Stimulated activated naive CD4-positive, alpha-beta T cell (primary cell): ENCODE results near the gene SPAG16.

Experiments
- DNase-seq, 6 experiments: peaks; one replicate each; lab custom pipeline; 2025; lab: John Stamatoyannopoulos, UW

Gene SPAG16

DNA sequence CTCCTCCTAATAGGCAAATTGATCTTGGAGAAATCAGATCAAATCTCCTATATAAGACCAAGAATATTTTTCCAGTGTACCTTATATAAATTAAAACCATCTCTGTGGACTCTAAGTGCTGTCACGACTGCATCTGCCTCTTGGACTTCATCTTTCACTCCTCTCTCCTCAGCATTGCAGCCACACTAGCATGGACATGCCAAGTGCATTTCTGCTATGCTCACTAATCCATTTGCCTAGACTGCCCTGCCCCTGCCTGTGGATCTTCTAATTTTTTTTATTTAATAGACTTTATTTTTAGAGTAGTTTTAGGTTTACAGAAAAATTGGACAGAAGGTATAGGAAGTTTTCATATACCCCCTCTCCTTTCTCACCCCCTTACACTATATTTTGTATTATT lies 979.9 kb downstream of the SPAG16 start:
- DNase-seq, result no peak

DNA sequence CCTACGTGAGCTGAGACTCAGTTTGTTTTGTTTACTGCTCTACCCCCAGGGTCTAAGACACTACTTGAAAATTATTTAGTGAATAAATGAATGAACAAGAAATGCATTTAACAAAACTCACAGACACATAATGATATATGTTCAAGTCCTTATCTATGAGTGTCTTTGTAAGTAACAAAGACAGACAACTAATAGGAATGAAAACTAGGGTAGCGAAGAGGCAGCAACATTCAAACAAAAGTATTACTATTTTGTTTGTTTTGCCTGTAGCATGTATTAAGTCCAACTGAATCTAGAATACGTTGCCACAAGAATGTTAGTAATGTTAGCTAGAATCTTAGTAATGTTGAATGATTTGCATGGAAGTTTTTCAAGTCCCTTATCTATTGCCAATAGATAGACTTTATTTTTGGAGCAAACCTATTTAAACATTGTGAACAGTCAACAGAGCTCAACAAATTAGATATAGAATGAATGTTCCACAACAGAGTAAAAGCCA lies 981.8 kb downstream of the SPAG16 start:
- no peak for DNase-seq

DNA sequence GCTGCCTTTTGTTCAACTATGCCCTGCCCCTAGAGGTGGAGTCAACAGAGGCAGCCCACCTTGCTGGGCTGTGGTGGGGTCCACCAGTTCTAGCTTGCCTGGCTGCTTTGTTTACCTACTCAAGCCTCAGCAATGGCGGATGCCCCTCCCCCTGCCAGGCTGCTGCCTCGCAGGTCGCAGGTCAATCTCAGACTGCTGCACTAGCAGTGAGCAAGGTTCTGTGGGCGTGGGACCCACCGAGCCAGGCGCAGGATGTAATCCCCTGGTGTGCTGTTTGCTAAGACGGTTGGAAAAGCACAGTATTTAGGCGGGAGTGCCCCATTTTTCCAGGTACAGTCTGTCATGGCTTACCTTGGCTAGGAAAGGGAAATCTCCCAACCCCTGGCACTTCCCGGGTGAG lies 993.6 kb downstream of the SPAG16 start:
- DNase-seq, result no peak

DNA sequence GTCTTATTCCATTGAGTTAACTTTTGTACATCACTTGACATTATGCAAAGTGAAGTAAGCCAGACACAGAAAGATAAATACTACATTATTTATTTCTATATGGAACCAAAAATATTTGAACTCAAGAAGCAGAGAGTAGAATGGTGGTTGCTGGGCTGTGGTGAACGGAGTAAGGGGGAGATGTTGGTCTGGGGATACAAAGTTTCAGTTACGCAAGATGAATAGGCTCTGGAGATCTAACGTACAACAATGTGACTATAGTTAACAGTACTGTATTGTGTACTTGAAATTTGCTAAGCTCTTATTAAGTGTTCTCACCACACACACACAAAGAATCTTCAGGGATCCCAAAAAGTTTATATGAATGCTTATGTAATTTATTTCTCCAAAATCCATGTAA lies 1001.7 kb downstream of the SPAG16 start:
- DNase-seq, result no peak

DNA sequence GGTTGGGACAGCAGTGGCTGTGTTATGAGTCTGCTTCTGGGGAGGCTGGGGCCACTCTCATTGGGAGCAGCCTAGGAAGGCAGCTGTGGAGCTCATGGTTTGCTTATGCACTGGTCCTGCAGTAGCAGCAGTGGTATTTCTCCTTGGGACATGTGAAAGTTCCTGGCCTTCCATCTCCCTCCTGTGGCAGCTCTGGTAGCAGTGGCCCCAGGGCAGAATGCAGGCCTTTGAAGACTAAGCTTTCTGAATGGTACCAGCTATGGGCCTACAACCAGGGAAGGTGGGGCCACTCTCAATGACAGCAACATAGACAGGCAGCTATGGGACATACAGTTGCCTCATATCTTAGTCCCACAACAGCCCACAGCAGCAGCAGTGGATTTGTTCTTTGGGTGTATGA lies 1009.3 kb downstream of the SPAG16 start:
- DNase-seq, result no peak

DNA sequence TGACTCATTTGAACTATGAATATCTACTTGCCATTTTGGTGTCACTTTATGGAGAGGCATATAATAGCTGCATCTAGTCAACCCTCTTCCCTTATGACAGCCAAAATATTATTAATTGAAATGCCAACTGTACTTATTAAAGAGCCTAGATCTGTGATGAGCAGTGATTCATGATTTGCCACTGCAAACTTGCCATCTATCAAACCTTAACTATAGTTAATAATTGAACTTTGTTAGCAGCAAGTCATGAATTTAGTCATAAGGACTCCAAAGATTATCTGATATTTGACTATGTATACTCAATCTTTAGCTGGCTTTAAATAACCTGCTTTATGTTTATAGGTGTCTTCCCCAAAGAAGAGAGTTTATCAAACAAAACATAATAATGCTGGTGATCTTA lies 1010.2 kb downstream of the SPAG16 start:
- DNase-seq, result no peak

DNA sequence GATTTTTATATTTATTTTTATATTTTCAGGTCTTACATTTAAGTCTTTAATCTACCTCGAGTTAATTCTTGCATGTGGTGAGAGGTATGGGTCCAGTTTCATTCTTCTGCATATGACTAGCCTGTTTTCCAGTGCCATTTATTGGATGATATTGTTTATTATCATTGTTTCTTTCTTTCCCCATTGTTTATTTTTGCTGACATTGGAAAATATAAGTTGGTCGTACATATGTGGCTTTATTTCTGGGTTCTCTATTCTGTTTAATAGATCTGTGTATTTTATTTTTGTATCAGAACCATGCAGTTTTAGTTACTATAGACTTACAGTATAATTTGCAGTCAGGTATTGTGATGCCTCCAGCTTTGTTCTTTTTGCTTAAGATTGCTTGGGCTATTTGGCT lies 1013.2 kb downstream of the SPAG16 start:
- DNase-seq, result no peak

DNA sequence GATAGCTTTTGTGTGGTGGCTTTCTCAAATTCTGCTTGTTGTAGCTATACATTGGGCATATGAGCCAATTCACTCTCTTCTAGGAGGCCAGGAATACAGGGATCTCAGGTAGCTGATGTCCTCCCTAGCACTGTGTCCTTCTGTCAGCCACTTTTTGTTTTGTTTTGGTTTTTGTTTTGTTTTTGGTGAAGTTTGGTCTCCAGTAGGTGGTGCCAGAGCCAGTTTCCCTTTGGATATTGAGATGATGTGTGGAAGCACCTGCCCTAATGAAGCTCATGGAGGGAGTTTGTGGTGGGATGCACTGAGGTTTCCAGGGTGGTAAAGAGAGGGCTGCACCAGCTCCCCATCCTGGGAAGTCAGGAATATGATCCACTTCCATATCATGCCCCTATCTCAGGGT lies 1026.1 kb downstream of the SPAG16 start:
- no peak for DNase-seq

DNA sequence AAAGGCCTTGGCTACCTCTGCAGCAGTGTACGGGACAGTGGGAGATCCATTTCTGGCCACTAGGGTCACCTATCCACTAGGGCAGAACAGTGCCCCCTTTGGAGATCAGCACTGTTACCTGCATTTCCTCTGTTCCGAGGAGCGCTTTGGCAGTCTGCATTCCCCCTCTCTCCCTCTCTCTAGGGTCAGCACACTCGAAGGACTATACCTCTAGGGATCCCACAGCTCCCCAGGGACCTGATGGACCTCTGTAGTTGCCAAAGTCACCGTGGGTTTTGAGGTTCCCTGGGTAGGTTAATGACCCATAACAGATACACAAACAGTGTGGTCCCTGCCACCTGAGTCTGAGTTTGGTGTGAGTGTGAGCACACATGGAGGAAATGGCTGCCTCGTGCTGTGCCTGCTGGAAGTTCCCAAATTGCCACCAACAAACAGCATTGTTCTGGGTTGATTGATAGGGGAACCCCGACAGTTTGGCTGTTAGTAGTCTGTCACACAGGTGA lies 1026.8 kb downstream of the SPAG16 start:
- no peak for DNase-seq

DNA sequence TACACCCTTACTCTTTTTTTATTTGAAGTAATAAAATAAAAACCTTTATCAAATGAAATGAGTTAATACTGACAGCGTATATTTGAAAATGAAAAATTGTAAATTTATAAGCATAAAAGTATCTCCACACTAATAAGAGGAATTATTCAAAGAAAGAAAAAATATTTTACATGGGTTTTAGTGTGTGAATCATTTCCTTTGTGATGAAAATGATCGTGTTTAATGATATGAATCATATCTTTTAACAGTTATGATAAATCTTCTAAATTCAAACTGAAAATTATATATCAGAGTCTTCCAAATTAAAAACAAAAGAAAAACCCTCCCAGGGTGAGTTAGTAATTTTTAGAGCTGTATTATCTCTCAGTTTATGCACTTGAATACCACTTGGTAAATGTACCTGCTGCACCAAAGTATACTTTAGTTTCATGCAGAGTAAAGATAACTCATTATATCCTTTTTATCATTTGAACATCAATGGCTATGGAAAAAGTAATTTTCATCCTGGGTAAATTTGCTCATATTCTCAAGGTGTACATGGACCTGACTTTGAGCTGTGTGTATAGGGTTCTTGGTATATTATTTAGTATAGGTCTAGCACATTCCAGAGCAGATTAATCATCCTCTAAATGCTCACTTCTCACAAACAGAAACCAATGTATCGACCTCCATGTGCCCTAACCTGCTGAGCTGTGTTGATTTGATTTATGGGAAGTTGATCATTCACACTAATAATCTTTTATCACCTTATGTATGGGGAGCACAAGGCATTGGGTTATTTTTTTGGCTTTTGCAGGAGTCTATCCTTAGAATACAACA lies 1027.9 kb downstream of the SPAG16 start:
- no peak for DNase-seq

DNA sequence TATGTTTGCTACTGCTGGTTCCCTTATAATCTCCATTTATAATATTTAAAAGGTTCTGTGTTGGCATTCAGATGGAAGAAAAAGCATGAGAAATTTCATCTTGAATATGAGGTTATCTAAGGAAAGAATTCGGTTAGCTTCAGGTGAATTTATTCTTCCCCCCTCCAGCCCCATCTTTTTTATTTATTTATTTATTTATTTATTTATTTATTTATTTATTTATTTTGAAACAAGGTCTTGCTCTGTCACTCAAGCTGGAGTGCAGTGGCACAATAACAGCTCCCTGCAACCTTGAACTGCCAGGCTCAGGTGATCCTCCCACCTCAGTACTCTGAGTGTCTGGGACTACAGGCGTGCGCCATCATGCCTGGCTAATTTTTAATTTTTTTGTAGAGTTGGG lies 1031.1 kb downstream of the SPAG16 start:
- no peak for DNase-seq

DNA sequence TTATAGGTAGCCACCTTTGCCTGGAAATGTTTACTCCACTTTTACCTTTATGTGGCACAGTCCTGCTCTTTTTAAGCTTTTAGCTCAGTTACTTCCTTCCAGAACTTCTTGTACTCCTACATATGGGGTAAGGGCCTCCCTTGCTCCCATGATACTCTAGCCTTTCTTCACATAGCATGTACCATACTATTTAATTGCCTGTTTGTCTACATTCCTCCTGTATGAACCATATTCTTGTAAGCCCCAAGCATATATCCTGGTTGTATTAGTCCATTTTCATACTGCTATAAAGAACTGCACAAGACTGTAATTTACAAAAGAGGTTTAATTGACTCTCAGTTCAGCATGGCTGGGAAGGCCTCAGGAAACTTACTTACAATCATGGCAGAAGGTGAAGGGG lies 1035.9 kb downstream of the SPAG16 start:
- no peak for DNase-seq

DNA sequence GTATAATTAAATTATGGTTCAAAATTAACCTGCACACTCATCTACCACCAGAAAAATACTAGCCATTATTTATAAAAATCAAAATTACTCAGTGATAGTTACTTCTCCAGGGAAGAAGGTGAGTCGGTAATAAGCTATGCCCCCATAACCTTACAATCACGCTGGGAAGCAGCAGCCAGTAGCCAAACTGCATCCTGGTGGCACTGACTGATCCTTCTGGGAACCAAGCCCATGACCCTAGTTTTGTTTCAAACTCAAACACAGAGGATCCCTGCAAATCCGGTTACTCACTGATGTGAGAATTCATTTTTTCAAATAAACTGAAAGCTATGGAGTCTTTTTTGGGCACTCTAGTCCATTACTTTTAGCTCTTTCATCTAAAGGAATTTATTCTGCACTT lies 1038.4 kb downstream of the SPAG16 start:
- no peak for DNase-seq

DNA sequence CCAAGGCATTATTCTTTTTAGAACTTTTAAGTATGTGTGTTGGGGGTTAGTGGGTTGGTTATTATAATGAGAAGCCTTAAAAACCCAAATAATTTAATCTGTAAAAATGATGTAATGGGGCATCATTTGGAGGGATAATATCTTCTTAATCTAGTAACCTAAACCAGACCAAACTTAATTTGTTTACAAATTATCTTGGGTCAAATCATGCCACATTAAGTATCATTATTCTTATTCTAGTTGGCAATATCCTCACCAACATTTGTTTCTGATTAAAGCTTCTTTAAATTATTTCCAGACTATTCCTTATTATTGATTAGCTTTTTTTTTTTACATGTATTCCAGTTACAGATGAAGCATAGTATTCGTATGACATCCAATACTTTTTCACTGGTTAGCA lies 1041.1 kb downstream of the SPAG16 start:
- DNase-seq, result no peak

DNA sequence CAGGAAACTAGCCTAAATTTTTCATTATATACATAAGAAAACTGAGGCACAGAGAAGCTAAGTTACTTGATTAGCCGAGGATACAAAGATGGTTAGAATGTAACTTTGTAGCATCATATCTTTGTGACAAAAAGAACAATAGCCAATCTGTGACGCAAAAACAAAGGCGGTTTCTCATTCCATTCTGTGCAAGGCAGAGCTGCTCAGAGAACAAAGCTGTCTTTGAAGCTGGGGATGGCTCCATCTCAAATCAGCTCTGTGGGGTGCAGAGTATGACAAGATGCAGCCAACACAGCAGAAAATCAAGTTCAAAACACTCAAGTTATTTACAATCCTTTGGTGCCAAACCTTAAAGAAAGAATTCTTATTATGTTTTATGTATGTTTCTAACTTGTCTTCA lies 1044.7 kb downstream of the SPAG16 start:
- no peak for DNase-seq

DNA sequence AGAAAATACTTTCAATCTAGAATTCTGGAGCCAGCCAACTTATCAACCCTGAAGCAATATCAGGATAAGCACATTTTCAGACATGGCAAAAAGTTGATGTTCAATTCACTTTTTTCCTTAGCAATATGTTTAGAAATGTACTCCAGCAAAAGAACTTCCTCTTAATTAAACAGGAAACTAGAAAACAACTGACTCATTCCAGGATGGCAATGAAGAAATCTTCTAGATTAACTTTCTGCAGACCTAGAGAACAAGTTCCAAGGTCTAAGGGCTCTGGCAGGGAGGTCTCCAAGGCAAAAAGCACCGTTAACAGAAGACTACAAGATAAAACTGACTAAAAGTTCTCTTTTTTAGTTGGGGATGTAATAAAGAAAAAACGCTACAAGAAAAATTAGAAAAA lies 1057.4 kb downstream of the SPAG16 start:
- DNase-seq, result no peak

DNA sequence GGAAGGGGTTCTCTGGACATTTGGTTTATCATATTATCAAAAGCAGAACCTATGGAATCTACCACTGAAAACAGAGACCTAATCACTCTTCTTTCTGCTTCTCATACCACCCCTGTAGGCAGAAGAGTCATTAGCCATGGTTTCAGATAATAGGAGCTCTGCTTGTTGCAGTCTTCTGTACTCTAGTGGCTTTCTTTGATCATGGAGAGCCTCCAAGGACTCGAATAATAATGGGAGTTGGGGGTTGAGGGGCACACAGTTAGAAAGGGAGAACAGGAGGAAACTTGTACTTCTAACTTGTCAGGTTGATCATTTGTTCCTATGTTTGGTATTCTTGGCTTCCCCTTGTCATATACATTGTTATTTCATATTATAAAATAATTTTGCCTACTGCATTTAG lies 1074.2 kb downstream of the SPAG16 start:
- no peak for DNase-seq

DNA sequence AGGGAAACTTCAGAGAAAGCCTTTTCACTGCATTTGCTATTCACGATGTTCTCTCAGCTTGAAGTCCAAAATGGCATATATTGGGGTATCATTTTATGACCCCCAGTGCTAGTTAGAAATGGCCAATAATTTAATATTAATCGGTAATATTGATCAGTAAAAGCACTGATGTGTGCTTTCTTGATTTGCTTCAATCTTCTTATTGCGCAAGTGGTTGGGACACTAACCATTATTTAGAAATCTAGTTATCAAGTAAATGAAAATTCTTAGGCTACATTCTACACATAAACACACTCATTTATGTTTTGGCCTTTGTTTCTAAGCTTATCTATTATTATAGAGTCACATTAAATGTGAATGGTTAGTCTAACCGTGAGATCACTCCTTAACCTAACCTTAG lies 1076.9 kb downstream of the SPAG16 start:
- DNase-seq, result no peak

DNA sequence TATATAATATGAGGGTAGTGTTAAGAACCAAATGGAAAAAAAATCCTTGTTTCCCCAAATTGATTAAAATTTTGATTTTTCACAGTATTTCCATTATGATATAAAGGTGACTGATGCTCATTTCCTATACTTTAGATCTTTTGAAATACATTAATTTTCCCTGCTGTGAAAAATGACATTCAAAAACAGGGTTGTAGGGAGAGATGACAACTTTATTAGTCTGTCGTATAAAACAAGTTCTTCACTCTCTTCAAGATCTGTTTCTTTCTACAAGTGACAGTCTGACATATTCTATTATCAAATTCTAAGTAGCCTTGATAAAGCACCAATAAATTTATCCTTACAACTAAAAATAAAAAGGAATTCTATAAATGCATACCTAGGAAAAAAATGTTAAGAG lies 1081.3 kb downstream of the SPAG16 start:
- no peak for DNase-seq

DNA sequence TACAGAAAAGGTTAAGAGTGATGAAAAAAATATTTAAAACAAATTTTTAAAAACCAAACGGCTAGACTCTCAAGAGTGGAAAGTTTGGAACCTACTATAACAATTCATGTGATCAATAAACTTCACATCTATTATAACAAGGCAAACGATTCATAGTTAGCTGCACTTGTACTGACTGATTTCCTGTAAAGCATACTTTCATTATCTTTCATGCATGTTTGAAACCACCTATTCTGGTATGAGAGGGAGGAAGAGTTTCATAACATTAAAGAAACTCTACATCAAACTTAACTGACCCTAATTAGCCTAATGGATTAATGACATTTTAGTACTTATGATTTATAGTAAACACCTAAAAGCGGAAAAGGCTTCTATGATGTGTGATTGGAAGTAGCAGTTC lies 1082.9 kb downstream of the SPAG16 start:
- DNase-seq, result no peak

DNA sequence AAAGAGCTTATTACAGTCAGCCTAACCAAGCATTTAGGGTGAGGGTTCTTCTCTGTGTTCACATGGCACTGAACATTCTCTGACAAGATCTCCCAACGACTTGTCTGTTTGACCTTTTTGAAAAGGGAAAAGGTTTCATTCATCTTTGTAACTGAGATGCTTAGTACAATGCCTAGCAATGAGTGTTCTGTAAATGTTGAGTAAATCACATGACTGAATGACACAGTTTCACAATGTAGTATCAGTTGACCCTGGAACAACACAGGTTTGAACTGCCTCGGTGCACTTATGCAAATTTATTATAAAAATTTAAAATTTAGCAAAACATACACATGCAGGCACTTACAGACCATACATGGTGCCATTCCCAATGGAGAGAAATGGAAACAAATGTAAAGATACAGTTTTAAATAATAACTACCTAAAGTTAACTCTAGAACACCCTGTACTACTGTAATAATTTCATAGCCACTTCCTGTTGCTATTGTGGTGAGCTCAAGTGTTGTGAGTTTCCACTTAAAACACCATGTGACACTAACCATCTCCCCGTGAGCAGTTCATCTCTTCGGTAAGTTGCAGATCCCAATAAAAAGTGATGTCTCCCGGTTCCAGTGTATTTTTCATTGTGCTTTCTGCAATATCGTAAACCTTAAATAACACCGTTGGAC lies 1092.5 kb downstream of the SPAG16 start:
- DNase-seq, result no peak

DNA sequence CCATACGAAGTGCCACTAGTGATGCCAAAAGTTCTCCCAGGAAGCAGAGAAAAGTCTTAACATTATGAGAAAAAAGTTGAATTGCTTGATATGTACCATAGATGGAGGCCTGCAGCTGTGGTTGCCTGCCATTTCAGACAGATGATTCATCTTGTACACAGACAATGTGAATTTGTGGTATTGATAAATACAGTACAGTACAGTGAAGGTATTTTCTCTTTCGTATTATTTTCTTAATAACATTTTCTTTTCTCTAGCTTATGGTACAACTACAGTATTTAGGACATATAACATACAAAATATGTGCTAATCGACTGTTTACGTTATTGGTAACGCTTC lies 1093.0 kb downstream of the SPAG16 start:
- no peak for DNase-seq

DNA sequence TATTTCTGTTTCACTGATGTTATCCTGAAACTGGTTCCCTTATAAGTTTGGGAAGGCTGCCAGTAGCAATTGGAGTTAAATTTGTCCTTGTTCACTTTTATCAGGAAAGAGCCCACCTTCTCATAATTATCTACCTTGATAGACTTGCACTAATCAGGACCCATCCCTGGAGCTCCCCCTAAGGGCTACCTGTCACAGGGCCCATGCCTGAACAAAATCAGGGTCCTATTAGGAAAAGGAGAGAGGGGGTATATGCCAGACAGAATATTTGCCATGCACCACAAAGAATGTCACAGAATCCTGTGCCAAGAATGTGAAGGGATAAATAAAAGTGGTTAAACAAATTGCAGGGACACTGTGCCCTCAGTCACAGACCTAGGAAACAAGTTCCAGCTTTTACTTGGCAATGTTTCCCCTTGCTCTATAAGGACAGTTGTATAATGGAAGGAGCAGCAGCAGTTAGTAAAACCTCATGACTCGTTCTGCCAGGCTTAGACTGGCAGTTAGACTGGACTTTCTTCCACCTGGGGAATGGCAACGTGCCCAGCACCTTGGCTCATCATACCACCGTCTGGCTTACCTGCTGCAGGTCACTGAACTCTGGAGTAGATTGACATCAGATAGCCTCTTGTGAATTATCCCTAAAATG lies 1094.3 kb downstream of the SPAG16 start:
- DNase-seq, result no peak
